Omental fat pad (tissue), 4 donors: Measurements from ENCODE around the gene DPYD. TPM values are rescaled to one million over a fixed set of nuclear protein-coding genes. Genes with fewer than 3 reads are reported as not detected.
A peak's percentile ranks its signal among the peaks of the same experiment; 100 is the strongest.

Experiments used
- ATAC-seq: fragments of 150-250 bp; one replicate; pipeline ENCODE4 v1.9.1; 2016; ENCODE audit warnings: mild to moderate bottlenecking, moderate library complexity; ENCODE audit not compliant: low FRiP score
- DNase-seq: peaks from one replicate; pipeline ENCODE4 v3.0.0-alpha.2; 2019; ENCODE audit warnings: low spot score
- CTCF ChIP-seq, 3 donors: fragments of 450-650 bp; IDR thresholded peaks; one replicate each; pipeline ENCODE4 v1.5.1; 2016 to 2017; ENCODE audit warnings: antibody characterized with exemption in 3 of 3, mild to moderate bottlenecking in 3 of 3, moderate library complexity in 2 of 3
- total RNA-seq, 4 donors: library from RNA; depleted of rRNA; stranded (reverse); fragments of >200 nt; gene quantifications; one replicate each; pipeline ENCODE4 v1.1.0, GENCODE V29; 2016

The DPYD gene
- total RNA-seq, 4 donors from 2014 or later = 52.5 to 86.4 (median 60.3) TPM

- no peak for TF ChIP-seq CTCF (IDR thresholded peaks at IDR 0.05)
- no peak for ATAC-seq
- DNase-seq = no peak
These were observed 271.2 kb downstream of the DPYD start for GRCh38 chr1:97649591-97649990.

- ATAC-seq (peak; percentile 64), DNase-seq (no peak)
- TF ChIP-seq CTCF (IDR thresholded peaks at IDR 0.05) = no peak
These were observed 273.1 kb downstream of the DPYD start for GRCh38 chr1:97647776-97648175.

GRCh38 chr1:97646071-97646470 lies 274.8 kb downstream of the DPYD start:
- no peak for TF ChIP-seq CTCF (IDR thresholded peaks at IDR 0.05)
- ATAC-seq (no peak), DNase-seq (no peak)

GRCh38 chr1:97640677-97641076 lies 280.2 kb downstream of the DPYD start:
- DNase-seq (no peak), ATAC-seq (no peak)
- TF ChIP-seq CTCF (IDR thresholded peaks at IDR 0.05) = no peak

GRCh38 chr1:97636941-97637340 lies 283.9 kb downstream of the DPYD start:
- no peak for TF ChIP-seq CTCF (IDR thresholded peaks at IDR 0.05)

GRCh38 chr1:97634758-97635157 lies 286.1 kb downstream of the DPYD start:
- ATAC-seq = no peak
- TF ChIP-seq CTCF (IDR thresholded peaks at IDR 0.05) = no peak
- DNase-seq = no peak

More at GRCh38 chr1:97636941-97637340, 283.9 kb downstream of the DPYD start:
- DNase-seq (no peak), ATAC-seq (no peak)

- TF ChIP-seq CTCF (IDR thresholded peaks at IDR 0.05) = no peak
- ATAC-seq (no peak), DNase-seq (no peak)
These were observed 288.1 kb downstream of the DPYD start for GRCh38 chr1:97632776-97633175.
